Natural killer cell treated with Interleukin-12 subunit alpha and Interleukin-12 subunit beta and Interleukin-15 and Interleukin-18, amount 100 ng/mL, for 72 hours (primary cell): ENCODE measurements around the gene WWC2. TPM values are rescaled to one million over a fixed set of nuclear protein-coding genes. Genes with fewer than 3 reads are reported as not detected.

Experiments
- ATAC-seq, 2 donors: fragments of 150-1000 bp; cut with Tn5 transposase in 1 of 2; sonication (Bioruptor Pico), chemical (Tn5 transposase) in 1 of 2; 2 replicates each; pipeline ENCODE4 v1.10.0; 2021
- DNase-seq: peaks from one replicate; pipeline ENCODE4 v3.0.0; 2022; ENCODE audit warnings: low spot score
- H3K27ac Mint-ChIP-seq, 2 donors: 1 replicate in 1 of 2; 2 replicates in 1 of 2; pipeline ENCODE4 v1.8.0; 2022; ENCODE audit warnings: mixed read lengths in 2 of 2, mild to moderate bottlenecking in 1 of 2, moderate library complexity in 1 of 2
- H3K27me3 Mint-ChIP-seq, 2 donors: 1 replicate in 1 of 2; 2 replicates in 1 of 2; pipeline ENCODE4 v1.8.0; 2022; ENCODE audit warnings: mixed read lengths in 2 of 2
- H3K36me3 Mint-ChIP-seq: one replicate; pipeline ENCODE4 v1.8.0; 2022; ENCODE audit warnings: mixed read lengths
- H3K4me1 Mint-ChIP-seq, 2 donors: 1 replicate in 1 of 2; 2 replicates in 1 of 2; pipeline ENCODE4 v1.8.0; 2022; ENCODE audit warnings: low read depth in 2 of 2, mixed read lengths in 2 of 2, mild to moderate bottlenecking in 1 of 2
- H3K4me3 Mint-ChIP-seq: one replicate; pipeline ENCODE4 v1.8.0; 2022; ENCODE audit warnings: mixed read lengths
- H3K9me3 Mint-ChIP-seq: 2 replicates; pipeline ENCODE4 v1.8.0; 2022; ENCODE audit warnings: mixed read lengths
- total RNA-seq, 2 donors: library from RNA; stranded (reverse); gene quantifications; one replicate each; pipeline ENCODE4 v1.2.3, GENCODE V29; 2022

The WWC2 gene
- total RNA-seq, 2 donors from 2014 or later = 5.1 to 10.0 TPM

DNA sequence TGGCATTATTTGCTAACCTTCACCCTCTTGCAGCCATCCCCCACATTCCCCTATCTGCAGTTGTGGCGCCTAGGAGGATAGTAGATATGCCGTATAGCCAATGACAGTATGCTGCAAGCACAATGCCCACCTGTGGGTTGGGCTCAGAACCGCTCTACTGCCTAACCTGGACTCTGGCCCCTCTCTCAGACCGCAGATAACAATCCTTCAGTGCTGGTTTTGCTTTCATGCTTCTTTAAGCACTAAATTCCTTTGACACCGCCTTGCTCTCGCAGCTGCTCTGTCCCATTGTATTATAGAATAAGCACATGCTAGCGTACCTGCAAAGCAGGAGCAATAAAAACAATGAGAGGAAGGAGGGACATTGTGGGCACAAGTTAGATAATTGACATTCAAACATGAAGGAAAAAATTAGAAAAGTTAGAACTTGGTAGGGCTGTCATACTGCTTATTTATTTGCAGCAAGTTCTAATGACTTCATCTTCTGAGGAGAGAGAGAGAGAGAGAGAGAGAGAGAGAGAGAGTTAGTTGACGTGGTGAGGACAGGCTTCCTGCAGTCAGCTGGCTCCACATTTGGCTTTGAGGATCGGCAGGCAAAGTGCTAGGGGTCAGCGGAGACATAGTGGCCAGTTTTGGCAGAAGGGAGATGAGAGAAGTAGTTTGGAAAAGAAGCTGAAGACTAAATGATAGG is 55.8 kb downstream of the WWC2 start:
- Mint-ChIP-seq H3K36me3 (no peaks in the 10 kb centered on the region), H3K27ac (no peak overlapping the region), H3K27me3 (peaks cover 5 to 7% of the 10 kb centered on the region in 2 donors), H3K9me3 (no peaks in the 10 kb centered on the region), H3K4me3 (no peak overlapping the region), H3K4me1 (peaks cover 0 to 6% of the 10 kb centered on the region in 2 donors)
- ATAC-seq = no peak
- no peak for DNase-seq

DNA sequence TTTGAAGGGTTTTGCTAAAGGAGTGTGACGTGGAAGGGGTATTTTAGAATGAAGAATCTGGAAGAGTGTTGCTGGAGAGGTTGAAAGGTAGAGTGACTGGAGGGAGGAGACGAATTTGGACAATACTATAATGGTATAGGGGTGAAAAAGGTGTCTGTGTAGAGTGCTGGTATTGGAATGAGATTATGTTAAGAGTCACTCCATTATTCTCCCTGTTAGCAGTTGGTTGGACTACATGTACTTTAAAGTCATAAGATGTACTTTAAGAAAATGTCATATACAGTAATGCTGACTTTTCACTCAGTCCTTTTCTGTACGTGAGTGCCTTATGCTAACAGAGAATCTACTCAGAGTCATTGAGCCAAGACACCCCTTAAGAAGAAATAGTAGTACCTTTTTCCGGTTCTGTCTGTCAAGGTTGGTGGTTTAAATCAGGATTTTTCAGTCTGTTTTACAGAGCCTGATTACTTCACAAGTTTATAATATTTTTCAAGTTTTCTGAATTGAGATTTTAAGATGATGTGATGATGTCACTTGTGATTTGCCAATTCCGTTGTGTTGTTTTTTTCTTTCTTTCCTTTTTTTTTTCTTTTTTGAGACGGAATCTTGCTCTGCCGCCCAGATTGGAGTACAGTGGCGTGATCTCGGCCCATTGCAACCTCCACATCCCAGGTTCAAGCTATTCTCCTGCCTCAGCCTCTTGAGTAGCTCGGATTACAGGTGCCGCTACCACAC is 56.6 kb downstream of the WWC2 start:
- Mint-ChIP-seq H3K27me3 (peaks cover 5 to 7% of the 10 kb centered on the region in 2 donors), H3K9me3 (no peaks in the 10 kb centered on the region), H3K36me3 (no peaks in the 10 kb centered on the region), H3K4me1 (peaks cover 0 to 9% of the 10 kb centered on the region in 2 donors), H3K27ac (no peak overlapping the region), H3K4me3 (no peak overlapping the region)
- ATAC-seq = no peak
- DNase-seq = no peak

DNA sequence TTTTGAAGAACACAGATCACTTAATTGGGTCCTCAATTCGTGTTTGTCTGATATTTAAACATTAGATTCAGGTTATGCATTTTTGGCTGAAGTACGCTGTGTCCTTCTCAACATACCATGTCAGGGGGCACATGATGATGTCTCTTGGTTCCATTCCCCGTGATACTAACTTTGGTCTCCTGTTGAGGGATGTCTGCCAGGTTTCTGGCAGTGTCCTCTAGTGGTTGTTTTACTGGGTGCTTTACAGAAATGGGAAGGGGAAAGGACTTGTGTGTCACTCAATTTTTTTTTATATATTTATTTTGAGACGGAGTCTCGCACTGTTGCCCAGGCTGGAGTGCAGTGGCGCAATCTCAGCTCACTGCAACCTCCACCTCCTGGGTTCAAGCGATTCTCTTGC is 58.2 kb downstream of the WWC2 start:
- Mint-ChIP-seq H3K9me3 (no peaks in the 10 kb centered on the region), H3K4me1 (peaks cover 0 to 12% of the 10 kb centered on the region in 2 donors), H3K36me3 (no peaks in the 10 kb centered on the region), H3K27me3 (peaks cover 7% of the 10 kb centered on the region in 2 donors), H3K27ac (no peak overlapping the region), H3K4me3 (no peak overlapping the region)
- ATAC-seq (no peak), DNase-seq (no peak)

DNA sequence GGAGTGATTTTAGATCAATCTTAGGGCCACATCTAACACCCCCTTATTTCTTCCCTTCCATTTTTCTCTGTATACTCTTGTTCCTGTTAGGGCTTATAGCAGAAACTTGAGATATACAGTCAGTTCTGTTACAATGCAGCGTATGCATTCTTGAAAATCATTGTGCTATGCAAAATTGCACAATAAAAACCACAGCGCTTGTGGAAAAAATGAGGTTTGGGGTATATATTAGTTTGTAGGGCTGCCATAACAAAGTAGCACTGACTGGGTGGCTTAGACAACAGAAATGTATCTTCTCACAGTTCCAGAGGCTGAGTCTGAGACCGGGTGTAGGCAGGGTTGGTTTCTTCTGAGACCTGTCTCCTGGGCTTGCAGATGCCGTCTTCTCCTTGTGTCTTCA is 59.0 kb downstream of the WWC2 start:
- H3K4me1 Mint-ChIP-seq = peaks cover 0 to 12% of the 10 kb centered on the region in 2 donors
- no peak for ATAC-seq

DNA sequence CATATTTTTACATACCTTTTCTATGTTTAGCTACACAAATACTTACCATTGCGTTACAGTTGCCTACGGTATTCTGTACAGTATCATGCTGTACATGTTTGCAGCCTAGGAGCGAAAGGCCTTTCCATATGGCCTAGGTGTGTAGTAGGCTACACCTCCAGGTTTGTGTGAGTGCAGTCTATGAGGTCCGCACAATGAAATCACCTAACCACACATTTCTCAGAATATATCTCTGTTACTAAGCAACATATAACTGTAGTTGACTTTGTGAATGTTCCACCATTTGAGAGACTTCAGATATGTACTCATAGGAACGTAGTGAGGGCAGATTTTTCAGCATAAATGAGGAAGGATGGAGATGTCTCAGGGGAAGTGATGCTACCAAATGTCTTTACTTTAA is 62.6 kb downstream of the WWC2 start:
- Mint-ChIP-seq H3K4me3 (no peak overlapping the region), H3K27ac (no peak overlapping the region), H3K27me3 (peaks cover 13 to 20% of the 10 kb centered on the region in 2 donors), H3K9me3 (no peaks in the 10 kb centered on the region), H3K36me3 (no peaks in the 10 kb centered on the region), H3K4me1 (peaks cover 0 to 15% of the 10 kb centered on the region in 2 donors)
- DNase-seq = no peak
- no peak for ATAC-seq

More for the DNA sequence above, 59.0 kb downstream of the WWC2 start:
- no peak for DNase-seq
- Mint-ChIP-seq H3K36me3 (no peaks in the 10 kb centered on the region), H3K27ac (no peak overlapping the region), H3K4me3 (no peak overlapping the region), H3K27me3 (peaks cover 13 to 15% of the 10 kb centered on the region in 2 donors), H3K9me3 (no peaks in the 10 kb centered on the region)

DNA sequence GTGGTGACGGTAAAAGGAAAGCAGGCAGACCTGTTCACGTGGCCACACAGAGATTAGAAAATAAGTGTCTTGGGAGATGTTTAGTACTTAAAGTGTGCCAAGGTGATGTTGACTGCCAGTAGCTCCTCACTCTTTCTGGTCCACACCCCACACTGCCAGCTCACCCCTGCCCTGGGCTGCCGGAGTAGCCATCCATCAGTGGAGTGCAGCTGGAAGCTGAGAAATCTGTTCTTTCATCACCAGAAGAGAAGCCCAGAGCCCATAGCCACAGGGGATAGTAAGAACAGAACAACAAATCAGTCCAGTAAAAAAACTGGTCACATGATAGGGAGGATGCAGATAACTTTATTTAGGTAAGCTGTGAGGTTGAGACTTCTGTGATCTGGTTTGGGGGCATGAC is 64.1 kb downstream of the WWC2 start:
- Mint-ChIP-seq H3K27me3 (peaks cover 13 to 27% of the 10 kb centered on the region in 2 donors), H3K9me3 (no peaks in the 10 kb centered on the region), H3K4me3 (no peak overlapping the region), H3K36me3 (no peaks in the 10 kb centered on the region), H3K27ac (no peak overlapping the region), H3K4me1 (peaks cover 0 to 13% of the 10 kb centered on the region in 2 donors)
- ATAC-seq (no peak), DNase-seq (no peak)

DNA sequence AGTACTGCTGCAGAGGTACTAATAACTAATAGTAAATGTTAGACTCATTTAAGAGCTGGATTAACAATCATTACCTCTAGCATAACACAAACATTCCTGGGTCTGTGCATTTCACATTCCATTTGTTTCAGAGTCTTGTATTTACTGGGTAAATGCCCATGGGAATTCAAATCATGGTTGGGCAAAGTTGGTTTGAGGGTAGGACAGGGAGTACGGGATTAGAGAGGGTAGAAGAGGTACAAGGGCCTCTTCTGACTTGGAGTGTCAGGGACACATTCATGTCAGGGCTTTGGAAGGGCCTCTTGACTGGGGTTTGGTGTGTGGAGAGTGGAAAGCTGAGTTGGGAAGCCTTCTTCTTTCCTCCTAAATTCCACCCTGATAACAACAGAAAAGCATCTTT is 65.9 kb downstream of the WWC2 start:
- Mint-ChIP-seq H3K27me3 (peaks cover 13 to 27% of the 10 kb centered on the region in 2 donors), H3K9me3 (no peaks in the 10 kb centered on the region), H3K4me3 (no peak overlapping the region), H3K4me1 (peaks cover 0 to 9% of the 10 kb centered on the region in 2 donors), H3K27ac (no peak overlapping the region), H3K36me3 (no peaks in the 10 kb centered on the region)
- ATAC-seq = no peak
- no peak for DNase-seq

DNA sequence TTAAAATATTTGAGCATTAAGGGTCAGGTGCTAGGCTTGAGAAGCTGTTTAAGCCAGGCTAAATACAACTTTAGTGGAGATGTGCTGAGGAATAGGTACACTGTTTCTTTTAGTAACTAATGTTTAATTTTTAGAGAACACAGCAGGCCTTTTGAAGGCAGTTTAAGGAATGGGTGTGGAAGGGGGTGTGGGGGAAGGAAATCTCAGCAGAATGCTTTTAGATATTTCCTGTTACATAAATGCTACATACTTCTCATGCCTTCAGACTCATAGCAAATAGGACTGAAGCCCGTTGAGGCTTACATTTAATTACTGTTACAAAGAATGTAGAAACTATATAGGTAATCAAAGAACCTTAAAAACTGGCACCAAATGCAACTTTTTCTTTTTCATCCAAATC is 66.3 kb downstream of the WWC2 start:
- no peaks in the 10 kb centered on the region for H3K36me3 Mint-ChIP-seq
- no peak overlapping the region for H3K27ac Mint-ChIP-seq
- DNase-seq (no peak), ATAC-seq (no peak)
- H3K9me3 Mint-ChIP-seq = no peaks in the 10 kb centered on the region
- peaks cover 13 to 27% of the 10 kb centered on the region in 2 donors for H3K27me3 Mint-ChIP-seq
- peaks cover 0 to 6% of the 10 kb centered on the region in 2 donors for H3K4me1 Mint-ChIP-seq
- no peak overlapping the region for H3K4me3 Mint-ChIP-seq

DNA sequence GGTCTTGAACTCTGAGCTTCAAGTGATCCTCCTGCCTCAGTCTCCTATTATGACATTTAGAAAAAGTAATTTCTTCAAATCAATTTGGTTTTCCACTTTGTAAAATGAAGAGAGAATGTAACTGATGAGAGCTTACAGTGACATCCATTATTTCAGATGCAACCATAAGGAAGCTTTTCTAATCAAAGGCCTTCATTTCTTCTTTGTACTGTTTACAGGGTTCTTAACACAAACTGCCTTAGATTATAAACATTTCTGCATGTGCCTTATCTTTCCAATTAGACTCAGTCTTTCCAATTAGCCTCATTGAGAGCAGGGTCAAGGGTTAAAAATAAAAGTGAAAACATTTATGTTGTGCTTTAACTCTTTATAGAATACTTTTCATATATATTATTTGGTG is 71.8 kb downstream of the WWC2 start:
- no peaks in the 10 kb centered on the region for H3K9me3 Mint-ChIP-seq
- DNase-seq = no peak
- ATAC-seq = no peak
- no peak overlapping the region for H3K4me3 Mint-ChIP-seq
- no peak overlapping the region for H3K27ac Mint-ChIP-seq
- H3K27me3 Mint-ChIP-seq = peaks cover 7 to 18% of the 10 kb centered on the region in 2 donors
- no peaks in the 10 kb centered on the region for H3K36me3 Mint-ChIP-seq
- H3K4me1 Mint-ChIP-seq = no peaks in the 10 kb centered on the region

DNA sequence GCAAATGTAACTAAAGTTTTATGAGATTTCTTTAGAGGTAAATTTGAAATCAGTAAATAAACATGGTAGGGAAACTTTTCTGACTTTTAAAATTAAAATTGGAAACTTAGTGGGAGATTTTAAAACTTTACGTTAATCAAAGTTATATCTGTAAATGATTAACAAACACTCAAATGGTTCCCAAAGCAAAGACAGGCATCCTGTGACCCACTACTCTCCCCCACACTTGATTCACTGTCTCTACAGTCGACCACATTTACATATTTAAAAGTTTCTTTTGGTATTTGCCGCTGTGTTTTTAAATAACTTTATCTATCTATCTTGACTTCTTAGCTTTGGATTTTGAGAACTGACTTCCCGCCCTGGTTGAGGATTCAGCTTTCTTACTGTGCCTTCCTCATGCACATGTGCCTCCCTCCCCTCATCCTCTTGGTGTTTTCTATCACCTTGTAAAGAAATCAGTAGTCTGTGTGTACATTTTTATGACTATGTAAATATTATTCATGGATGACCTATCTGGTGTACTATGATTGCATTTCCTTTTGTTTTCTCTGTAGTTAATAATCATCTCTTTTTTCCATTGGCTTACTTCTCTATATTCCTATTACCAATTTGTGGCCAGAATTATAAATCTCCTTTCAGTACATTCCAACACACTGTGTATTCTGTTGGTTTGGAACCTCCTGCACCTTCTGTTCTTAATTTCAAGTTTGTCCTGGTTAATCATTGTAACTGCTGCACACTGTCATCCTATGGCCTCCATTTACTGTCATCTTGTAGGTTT is 72.6 kb downstream of the WWC2 start:
- no peak for DNase-seq

DNA sequence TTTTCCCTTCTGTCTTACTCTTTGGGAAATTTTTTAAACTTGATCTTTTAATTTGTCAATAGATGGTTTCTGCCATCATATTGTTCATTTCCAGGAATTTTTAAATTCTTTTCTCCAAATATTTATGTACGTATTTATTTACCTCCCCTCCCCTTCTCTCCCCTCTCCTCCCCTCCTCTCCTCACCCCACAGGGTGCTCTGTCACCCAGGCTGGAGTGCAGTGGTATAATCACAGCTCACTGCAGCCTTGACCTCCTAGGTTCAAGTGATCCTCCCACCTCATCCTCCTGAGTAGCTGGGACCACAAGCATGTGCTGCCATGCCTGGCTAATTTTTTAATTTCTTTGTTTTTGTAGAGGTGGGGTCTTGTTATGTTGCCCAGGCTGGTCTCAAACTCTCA is 73.8 kb downstream of the WWC2 start:
- H3K27me3 Mint-ChIP-seq = peaks cover 0 to 3% of the 10 kb centered on the region in 2 donors
- no peaks in the 10 kb centered on the region for H3K36me3 Mint-ChIP-seq
- no peaks in the 10 kb centered on the region for H3K4me1 Mint-ChIP-seq
- no peak overlapping the region for H3K27ac Mint-ChIP-seq
- H3K4me3 Mint-ChIP-seq = no peak overlapping the region
- no peak for DNase-seq
- H3K9me3 Mint-ChIP-seq = no peaks in the 10 kb centered on the region
- ATAC-seq = no peak

More for the DNA sequence above, 72.6 kb downstream of the WWC2 start:
- Mint-ChIP-seq H3K36me3 (no peaks in the 10 kb centered on the region), H3K27ac (no peak overlapping the region), H3K27me3 (peaks cover 8 to 11% of the 10 kb centered on the region in 2 donors), H3K4me3 (no peak overlapping the region), H3K9me3 (no peaks in the 10 kb centered on the region), H3K4me1 (no peaks in the 10 kb centered on the region)
- no peak for ATAC-seq

DNA sequence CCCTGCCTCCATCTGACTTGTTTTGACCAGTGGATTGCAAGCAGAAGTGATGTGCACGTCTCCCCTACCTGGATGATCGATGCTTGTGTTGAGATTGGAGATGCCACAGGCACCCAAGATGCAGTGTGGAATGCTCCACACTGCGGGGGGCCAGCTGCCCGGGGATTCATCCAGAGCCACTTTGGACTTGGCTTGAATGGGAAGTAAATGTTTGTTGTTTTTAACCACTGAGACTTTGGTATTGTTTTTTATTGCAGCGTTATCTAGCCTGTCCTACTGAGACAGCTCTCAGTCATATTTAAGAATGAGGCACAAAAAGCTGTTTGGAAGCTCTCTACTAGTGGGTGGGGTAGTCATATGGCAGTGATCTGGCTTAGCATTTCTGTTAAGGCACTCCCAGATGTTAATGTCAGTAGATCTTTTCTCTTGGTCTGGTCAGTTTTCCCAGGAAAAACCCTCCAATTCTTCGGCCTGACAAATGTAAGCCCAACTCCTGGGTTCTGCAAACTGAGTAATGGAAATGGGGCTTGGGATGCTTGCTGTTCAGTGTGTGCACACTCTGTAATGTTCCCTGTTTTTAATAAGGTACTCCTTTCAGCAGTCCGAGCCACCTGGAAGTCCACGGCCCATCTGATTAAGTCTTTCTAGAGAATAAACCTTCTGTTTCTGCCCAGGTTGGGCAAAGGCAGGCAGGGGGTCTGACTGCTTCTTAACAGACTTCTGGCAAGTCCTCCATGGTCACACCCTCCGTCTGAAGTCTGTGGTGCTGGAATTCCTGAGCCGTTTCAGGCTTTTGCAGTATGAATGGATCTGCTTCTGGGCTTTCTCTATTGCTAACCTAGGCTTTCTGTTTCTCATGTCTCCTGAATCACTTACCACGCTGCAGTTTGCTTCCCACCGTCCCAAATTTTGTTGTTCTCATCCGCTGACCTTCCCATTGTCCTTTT is 74.8 kb downstream of the WWC2 start:
- H3K27me3 Mint-ChIP-seq = peaks cover 2 to 3% of the 10 kb centered on the region in 2 donors
- H3K36me3 Mint-ChIP-seq = no peaks in the 10 kb centered on the region
- H3K4me1 Mint-ChIP-seq = no peaks in the 10 kb centered on the region
- H3K27ac Mint-ChIP-seq = no peak overlapping the region
- ATAC-seq (no peak), DNase-seq (no peak)
- no peaks in the 10 kb centered on the region for H3K9me3 Mint-ChIP-seq
- H3K4me3 Mint-ChIP-seq = no peak overlapping the region

DNA sequence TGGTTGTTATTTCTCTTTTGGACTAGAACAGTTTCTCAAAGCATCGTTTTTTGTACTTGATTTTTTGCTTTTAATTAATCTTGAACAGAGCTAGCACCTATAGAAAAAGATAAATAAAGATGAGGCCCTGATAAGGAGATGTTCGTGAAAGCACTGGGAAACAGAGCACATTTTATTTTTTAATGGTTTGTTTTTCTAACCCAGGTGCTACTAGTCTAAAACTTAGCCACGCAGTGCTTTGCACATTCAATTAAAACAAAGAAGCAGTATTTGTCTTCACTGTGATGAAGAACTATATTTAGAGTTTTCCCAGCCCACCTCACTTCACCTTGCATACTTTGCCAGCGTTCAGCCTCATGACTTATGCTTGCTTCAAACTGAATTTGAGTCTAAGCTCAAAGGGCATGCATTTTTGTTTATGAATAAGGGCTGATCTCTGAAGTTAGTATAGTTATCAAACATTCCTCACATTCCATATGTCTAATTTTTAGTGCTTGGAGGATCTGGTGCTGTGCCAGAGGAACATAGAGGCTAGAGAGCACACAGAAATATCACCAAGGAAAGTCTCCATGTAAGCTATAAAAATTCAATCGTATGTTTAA is 76.7 kb downstream of the WWC2 start:
- Mint-ChIP-seq H3K4me1 (peaks cover 0 to 3% of the 10 kb centered on the region in 2 donors), H3K27me3 (peaks cover 9 to 20% of the 10 kb centered on the region in 2 donors), H3K9me3 (no peaks in the 10 kb centered on the region), H3K36me3 (no peaks in the 10 kb centered on the region), H3K4me3 (no peak overlapping the region), H3K27ac (no peak overlapping the region)
- ATAC-seq = no peak
- DNase-seq = no peak
